HG03442 (cell line): ENCODE data around the gene HOXB13.
"Not testable (repeated sequence)": the region's sequence is repeated elsewhere in the genome, so short reads cannot be mapped to it uniquely, and the experiment has no call there.

Experiments used
- ATAC-seq: cut with Tn5 transposase; IDR thresholded peaks from one replicate; pipeline ENCODE4 v1.9.1; 2021; ENCODE audit warnings: mild to moderate bottlenecking, moderate library complexity; ENCODE audit not compliant: unreplicated experiment

Gene HOXB13

DNA sequence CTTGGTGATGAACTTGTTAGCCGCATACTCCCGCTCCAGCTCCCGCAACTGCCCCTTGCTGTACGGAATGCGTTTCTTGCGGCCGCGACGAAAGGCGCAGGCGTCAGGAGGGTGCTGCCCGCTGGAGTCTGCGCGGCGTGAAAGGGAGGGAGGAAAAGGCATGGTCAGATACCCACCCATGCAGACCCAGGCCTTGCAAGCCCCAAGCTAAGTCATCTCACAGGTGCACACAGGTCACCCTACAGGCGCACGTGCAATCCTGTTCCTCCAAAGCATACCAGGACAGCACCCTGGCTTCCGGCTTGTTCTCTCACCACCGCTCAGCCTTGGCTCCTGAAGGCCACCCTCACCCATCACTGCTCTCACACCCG lies 1.6 kb downstream of the HOXB13 start:
- no peak for ATAC-seq

DNA sequence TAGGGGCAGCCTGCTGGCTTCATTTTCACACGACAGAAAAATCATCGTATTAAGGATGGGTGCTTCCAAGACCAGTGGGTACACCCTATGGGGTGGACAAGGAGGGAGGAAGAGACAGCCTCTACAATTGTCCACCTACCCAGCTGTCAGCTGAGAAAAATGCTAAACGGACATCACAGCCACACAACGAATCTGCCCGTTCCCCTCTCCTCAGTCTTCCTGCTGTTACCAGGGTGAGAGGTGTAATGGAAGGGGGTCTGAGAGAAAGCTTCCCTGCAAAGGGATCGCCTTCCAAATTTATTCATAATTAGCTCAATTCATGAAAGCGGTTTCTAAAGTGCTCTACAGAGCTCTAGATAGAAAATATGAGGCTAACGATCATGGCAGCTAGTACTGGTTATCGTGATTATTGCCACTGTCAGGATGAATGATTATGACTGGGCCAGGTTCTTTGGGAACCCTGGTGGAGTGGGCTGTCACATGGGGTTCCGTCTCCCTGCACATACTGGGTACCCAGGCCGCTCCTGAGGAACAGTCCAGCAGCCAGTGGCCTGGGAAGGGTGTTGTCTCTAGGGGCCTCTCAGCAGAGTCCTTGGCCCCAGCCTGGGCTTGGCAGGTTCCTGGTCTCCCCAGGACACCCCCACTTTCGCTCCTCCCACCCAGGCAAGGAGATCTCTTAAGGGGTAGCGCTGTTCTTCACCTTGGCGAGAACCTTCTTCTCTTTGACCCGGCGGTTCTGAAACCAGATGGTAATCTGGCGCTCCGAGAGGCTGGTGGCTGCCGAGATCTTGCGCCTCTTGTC lies 2.2 kb downstream of the HOXB13 start:
- no peak for ATAC-seq

DNA sequence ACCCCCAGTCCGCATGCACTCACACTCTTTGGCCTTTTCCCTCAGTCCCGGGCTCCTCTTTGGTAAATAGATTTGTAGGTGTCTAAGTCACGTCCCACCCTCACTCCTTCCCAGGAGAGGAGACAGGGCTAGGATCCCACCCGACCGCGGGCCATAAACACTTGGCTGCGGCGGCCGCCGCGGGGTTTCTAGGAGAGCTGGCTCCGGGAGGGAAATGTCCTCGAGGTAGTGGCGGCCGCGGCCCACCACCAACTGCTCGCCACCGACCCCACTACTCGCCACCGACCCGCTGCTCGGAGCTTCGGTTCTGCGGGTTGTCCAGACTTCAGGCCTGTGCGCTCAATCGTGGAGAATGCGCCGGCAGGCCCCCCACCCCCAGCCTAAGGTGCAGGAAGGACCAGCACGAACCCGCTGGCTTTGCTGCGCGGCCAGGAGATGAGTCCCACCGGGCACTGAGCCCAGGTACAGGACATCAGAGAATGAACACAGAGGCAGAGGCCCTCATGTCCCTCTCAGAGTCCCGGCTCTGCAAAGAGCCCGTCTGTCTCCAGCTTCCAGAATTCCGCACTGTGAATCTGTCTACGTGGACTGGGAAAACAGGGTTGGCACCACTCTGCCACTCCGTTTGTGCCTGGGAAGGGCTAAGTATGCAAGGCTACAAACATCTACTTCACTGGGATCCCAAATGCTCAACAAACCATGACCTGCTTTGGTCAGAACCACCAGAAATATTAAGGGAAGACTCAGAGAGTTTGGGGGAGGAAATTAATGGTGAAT lies 3.1 kb downstream of the HOXB13 start:
- no peak for ATAC-seq

DNA sequence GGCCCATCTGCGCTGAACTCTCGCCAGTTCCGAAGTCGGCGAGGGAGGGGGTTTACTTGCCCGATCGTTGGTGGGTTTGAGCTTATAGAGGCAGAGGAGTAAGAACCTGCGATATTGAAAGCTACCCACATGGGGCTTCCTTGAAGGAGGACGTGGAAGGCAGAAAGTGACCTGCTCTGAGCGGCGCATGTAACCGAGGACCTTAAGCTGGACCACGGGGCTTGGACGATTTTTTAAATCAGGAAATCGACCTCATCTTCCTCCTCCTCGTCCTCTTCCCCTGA lies 3.6 kb downstream of the HOXB13 start:
- no peak for ATAC-seq

DNA sequence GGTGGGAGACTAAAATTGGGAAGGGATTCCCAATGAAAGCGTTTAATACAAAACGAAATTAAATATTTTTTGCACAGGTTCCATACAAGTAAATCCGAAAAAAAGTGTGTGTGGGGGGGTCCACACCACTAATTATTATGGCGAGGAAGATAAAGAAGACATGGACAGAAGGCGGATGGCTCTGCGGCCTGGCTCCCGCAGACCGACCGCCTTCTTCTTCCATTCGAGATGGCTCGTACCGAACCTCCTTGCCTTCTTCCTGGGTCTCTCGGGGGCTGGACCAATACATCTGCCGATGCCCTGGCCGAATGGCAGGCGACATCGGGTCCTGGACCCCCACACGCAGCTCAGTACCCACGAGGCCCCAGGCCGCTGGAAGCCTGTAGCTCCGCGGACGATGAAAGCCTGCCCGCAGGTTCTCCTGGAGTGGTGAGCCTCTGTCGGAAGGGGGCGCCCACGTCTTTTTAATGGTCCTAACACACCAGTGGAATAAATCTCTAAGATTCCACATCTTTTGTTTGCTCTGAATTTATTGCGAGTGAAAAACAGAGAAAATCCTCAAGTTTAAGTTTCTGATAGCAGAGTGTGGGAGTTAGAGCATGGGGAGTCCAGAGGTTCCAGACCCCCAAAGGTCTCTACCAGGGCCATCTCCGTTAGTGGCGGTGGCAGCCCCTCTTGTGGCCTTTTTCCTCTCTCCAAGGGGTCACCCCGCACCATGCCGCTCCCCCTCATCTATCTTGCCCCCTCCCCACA lies 4.1 kb downstream of the HOXB13 start:
- no peak for ATAC-seq

DNA sequence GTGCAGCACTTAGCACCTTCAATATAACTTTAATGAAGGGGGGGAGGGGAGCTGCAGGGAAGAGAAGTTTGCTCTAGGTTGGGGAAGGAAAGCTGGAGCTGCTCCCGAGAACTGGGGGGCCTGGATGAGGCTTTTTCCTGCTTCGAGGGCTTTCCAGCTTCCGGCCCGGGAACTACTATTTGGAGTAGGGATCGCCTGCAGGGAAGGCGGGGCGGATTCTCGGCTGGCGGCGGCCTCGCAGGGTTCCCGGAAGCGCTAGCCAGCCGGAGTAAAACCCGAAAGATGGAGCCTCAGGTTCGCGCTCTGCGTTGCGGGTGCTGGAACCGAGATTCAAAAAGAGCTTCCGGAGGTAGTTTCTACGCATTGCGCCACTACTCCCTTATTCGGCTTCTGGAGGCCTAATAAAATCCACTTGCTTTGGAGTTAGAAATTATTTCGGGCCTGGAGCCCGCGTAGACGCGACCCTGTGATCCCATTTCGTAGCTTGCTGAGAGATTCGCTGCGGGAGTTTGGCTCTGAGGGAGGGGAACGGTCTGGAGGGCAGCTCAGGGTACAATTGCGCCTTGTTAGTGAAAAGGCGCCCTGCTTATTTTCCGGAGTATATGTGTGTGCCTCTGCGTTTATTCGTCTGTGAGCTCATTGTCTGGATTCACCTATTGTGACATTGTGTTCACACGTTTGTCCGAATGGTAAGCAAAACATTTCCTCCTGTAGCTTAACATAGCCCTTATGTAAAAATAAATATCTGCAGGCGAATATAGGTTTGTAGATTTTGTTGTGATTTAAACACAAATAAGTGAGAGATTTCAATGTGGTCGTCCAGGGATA lies 4.9 kb downstream of the HOXB13 start:
- ATAC-seq = no peak

DNA sequence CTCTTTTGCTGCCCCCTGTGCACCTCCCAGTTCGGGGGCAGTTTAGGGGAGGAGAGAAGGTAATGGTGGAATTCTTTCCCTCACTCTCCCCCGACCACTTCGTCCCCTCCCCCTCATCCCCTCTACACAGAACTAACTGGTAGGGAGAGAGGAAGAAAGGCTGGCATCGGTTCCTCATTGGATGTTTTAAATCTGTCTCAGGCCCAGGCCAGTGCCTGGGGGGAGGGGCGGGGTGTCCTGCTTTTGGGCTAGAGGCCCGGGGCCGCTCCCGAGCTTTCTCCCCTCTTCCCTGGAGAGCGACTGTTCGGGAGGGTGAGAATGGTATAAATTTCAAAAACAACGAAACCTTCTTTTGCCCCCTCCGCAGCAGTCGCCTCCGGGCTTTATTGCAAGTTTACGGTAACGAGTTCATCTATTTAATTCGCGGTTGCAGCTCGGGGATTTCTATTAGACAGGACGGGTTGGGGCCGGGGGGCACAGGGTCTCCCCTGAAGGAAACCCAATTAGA lies 5.6 kb downstream of the HOXB13 start, which contains the start of gene PRAC2:
Gene PRAC2, plus strand, starts transcription at position 271 of the 508 bp plus-strand sequence. CDS start 1,226 bp downstream, outside the sequence.
- ATAC-seq = no peak

DNA sequence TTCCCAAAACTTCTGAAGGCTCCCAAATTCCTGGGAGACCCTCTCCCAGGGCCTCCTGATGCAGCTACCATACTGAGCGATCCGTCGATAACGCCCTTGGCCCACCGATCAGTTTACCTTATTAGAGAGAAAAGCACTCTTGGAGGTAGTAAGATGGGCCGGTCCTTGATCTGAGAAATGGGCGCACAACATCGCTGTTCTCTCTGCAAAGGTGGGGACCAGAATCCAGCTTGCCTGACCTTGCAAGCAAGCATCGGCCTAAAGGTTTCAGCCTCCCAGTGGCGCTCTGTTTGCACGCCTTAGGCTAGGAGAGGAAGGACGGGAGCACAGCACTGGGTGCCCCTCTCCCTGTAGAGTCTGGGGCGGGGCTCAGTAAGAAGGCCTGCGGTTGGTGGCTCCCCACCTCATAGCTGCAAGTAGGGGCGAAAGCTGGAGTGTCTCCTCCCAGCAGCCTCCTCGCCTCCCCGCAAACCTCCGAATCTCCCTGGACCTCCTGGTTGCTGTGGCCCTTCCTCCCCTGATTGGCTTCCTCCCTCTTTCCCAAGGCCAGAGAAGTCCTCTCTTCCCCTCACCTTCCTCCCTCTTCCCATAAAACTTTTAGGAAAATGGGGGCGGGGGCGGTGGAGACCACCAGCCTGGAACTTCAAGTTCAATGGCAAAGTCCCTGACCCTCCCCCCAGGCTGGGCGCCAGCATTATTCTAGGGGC lies 6.2 kb downstream of the HOXB13 start, which contains the start of gene PRAC1:
Gene PRAC1, minus strand, starts transcription at position 318 of the 707 bp plus-strand sequence. Its CDS starts 126 bp downstream, at position 192.
- no peak for ATAC-seq

DNA sequence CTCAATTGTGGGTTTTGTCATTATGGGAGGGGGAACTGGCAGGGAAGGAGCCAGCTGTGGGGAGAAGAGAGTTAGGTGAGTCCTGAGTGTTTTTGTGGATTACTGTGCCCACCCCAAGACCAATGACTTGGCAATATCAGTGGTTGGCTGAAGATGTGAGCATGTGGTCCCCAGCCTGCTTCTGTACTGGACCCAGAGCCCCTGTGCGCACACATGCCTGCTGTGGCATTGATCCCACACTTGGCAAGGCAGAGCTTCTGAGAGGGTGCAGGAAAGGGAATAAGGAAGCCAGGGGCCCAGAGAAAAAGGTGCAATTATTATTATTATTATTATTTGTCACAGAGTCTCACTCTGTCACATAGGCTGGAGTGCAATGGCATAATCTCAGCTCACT lies 7.5 kb downstream of the HOXB13 start:
- ATAC-seq = no peak

DNA sequence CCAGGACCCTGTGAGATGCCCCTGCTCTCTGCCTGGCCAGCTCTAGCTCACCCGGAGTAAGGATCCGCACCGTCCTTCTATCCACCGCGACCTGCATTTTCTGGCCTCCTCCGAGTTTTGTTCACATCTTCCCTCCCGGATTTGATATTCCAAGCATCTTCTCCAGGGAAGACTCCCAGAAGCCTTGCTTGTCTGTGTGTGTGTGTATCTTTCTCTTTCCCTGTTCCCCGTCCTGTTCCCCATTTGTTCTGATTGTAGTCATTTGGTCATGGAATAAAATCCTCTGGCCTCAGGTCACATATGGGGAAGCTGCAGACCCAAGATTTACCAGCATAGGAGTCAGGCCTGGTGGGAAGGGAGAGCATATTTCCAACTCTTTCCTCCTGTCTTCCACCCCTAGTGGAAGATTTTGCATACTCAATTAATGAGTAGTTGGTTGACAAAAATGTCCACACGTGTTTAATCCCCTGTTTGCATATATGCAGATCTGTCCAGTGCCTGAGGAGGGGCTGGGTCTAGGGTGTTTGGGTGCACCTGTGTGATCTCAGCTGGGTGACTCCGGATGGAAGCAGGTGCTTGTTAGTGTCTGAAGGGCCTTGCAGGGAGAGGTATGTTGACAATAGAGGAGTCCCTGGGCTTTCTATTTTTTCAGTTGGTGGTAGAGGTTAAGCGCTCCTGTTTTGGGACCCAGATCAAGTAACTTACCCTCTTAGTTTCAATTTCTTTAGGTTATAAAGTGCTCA lies 8.1 kb downstream of the HOXB13 start:
- no peak for ATAC-seq

DNA sequence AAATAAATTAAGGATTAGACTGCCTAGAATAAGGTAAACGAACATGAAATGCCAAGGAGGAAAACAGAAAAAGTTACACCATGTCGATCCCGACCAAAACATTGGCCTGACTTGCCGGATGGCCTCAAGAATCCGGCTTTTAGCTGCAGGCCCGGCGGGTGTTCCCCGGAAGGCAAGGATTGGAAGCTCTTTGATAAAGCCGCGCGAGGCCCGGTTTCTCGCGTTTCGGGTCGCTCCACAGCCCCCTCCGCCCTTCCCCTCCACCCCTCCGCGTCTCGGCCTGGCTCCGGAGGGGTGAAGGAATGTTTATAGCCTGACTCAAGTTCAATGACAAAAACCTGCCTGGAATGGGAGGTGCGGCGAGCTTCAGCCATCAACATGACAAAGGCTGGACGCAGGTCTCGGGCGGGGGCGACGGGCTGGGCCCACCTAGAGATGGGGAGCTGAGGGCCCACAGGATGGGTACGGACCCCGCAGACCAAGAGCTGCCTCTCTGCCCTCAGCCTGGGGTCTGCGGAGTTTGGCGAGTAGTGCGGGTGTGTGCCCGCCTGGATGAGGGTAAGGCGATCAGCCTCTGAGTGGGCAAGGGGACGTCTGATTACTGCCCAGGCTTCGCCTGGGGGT lies 8.8 kb downstream of the HOXB13 start:
- no peak for ATAC-seq

DNA sequence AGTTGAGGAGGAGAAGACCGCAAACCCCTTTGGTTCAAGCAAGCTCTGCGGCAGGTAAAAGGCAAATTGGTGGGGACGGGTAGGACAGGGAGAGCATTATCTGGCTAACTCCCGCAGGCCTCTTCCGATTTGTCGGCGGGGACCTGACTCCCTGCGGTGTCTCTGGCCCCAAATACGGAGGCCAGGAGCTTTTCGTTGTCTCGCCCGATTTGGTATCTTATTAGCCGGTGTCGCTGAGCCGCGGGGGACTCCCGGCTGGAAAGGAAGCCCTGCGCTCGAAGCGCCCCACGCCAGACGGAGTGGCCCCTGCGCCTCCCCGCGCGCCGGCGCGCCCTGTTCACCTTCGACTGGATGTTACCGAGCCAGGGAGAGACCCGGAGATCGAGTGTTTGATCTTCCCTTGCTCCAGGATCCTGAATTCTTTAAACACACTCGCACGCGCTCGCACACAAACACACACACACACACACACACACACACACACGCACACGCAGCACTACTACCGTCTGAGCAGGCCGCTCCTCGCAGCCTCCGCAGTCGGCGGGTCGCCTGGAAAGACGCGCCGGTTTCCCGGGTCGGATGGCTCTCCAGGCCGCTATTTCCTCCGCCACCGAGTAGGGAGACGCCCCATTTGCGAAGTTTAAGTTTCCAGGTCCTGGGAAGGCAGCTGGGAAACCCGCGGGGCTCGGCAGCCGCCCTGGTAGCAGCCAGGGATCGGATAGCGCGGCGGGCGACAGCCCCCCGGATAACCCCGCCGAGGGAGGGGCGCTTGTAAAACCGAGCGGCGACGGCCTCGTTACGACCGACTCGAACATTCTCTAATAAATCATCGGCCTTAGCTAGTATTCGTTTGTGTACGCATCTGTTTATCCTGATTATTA lies 9.5 kb downstream of the HOXB13 start:
- ATAC-seq = no peak

DNA sequence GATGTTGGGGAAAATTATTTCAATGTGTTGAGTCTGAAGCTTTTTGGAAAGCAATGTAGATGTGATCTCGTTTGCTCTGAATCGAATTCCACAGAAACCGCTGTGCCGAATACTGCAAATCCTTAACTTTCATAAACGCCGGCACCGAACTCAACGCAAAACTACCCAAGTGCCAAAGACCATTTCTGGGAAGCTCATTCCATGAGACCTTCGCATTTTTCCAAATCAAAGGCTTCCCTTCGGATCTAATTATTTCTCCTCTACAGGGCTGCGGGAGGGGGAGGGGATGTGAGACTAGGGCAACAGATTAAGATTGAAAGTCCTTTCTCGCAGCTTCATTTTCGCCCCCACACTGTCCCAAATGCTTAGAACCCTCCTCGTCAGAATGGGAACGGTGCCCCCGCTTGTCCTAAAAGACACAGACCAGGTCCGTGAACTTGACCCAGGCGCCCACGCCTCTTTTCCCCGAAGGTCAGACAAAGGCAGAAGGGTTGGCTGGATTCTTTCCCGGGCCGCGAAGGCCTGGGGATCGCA lies 10.3 kb downstream of the HOXB13 start:
- no peak for ATAC-seq

DNA sequence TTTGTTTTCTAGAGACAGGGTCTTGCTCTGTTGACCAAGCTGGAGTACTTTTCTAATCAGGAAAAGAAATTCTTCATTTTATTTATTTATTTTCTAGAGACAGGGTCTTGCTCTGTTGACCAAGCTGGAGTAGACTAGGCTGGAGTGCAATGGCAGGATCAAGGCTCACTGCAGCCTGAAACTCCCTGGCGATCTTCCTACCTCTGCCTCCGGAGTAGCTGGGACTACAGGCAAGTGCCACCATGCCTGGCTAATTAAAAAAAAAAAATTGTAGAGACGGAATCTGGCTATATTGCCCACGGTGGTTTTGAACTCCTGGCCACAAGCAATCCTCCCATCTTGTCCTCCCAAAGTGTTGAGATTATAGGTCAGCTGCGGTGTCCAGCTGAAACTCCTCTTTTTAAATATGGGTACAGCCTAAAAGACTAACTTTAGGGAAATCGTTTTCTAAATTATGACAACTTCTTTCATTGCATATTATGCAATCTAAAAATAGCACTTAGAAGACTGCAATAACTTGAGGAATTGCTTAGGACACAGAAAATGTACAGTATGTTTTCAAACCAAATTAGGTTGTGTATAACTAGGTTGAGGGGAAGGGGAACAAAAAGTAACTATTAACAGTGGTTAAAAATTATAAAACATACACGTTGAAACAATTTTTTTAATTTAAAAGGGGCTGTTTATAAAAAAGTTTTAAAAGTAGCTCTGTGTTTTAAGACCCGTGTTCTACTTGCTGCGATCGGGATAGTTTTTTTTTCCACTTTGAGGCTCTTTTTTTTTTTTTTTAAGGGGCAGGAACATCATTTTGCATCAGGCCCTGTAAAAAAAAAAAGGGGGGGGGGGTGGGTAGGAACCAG lies 11.0 kb downstream of the HOXB13 start:
- no peak for ATAC-seq

DNA sequence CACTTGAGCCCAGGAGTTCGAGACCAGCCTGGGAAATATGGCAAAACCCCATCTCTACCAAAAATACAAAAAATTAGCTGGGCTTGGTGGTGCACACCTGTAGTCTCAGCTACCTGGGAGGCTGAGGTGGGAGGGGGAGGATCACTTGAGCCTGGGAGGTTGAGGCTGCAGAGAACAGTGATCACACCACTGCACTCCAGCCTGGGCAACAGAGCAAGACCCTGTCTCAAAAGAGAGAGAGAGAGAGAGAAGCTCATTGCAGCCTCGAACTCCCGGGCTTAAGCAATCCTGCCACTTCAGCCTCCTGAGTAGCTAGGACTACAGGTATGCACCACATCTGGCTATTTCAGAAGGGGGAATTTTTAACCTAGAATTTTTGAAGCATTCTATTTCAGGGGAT lies 12.0 kb downstream of the HOXB13 start:
- ATAC-seq = not testable (repeated sequence)
